ENCODE data around the gene TTLL10. TPM values are rescaled to one million over a fixed set of nuclear protein-coding genes. Genes with fewer than 3 reads are reported as not detected.

Gene TTLL10
- total and polyA plus RNA-seq, 5 donors from 2014 or later: not detected

DNA sequence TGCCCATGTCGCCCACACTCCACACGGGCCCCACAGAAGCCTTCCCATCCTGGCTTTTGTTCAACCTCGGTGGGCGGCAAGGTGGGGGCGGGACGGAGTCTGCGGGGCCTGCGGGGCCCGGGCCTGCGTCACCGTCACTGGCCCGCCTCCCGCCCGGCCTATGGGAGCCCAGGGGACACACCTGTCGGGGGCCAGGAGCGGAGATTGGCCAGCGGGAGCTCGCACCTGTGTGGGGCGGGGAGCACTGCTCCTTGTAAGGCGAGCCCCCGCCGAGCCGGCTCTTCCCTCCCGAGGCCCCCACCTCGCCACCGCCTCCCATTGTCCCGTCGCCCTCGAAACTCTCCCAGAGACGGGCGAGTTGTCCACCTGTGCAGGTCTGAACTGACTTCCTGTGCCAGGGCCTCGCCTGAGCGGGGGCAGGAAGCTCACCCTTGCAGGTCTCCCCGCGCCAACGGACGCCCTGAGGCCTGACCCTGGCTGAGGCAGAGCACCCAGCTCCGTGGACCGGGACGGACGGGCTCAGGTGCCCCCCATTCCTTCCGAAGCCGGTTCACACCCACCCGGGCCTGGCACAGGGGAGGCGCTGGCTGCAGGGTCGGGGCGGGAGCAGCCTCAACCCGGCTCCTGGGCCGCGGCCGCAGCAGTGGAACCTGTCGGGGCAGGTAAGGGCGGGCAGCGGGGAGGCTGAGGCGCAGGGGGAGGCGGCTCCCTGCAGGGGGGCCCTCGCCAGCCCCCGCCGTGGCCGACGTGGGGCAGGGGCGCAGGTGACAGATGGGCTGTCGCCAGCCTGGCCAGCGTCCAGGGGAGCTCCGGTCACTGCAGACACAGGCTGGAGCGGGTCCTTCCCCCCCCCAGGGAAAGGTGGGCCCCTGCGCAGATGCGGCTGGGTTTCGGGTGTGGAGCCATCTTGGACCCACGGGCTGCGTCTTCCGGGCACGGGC is 10.8 kb upstream of the TTLL10 start:
- H3K27ac Mint-ChIP-seq: no peak overlapping the region
- H3K4me3 ChIP-seq (ENCODE audit: low read depth, low read length): no peak overlapping the region
- no peak overlapping the region for H3K4me3 Mint-ChIP-seq
- no peaks in the 10 kb centered on the region for H3K9me3 Mint-ChIP-seq
- H3K27me3 Mint-ChIP-seq: no peaks in the 10 kb centered on the region
- ATAC-seq (ENCODE audit: low read depth in 2 of 2) (no peak), DNase-seq (no peak)
- H3K4me1 Mint-ChIP-seq: no peaks in the 10 kb centered on the region
- H3K27me3 ChIP-seq (ENCODE audit: control insufficient read depth, insufficient read depth, low read length): no peaks in the 10 kb centered on the region
- H3K27ac ChIP-seq (ENCODE audit: insufficient read depth, low read length, poor library complexity, severe bottlenecking): no peak overlapping the region
- H3K36me3 ChIP-seq (ENCODE audit: control insufficient read depth, insufficient read depth, low read length): no peaks in the 10 kb centered on the region
- peaks cover 13% of the 10 kb centered on the region for H3K4me1 ChIP-seq (ENCODE audit: control insufficient read depth, insufficient read depth, low read length, poor library complexity, severe bottlenecking)
- no peaks in the 10 kb centered on the region for H3K36me3 Mint-ChIP-seq
- H3K9me3 ChIP-seq (ENCODE audit: control insufficient read depth in 2 of 2, low read length in 2 of 2): no peaks in the 10 kb centered on the region

DNA sequence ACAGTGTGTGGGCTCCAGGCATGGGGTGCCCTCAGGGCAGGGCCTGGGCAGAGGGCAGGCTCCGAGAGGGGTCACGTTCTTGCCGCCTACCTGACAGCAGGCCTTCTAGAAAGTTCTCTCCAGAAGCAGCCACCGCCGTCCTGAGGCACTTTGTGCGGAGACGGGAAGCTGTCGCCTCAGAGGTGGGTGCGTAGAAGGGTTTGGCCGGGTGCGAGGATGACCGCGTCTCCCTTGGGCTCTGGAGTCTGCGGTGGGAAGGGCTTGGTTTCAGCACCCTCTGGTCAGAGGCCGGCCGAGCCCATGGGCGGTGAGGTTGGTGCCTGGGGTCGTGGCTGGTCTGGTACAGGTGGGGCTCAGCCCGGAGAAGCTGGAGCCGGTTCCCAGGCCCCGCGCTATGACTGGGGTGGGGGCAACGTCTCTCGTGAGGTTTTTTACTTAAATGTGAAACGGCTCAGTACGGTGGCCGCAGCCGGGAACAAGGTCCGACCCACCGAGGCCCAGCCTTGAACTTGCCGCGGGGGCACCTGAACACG is 10.1 kb upstream of the TTLL10 start:
- no peaks in the 10 kb centered on the region for H3K27me3 Mint-ChIP-seq
- Histone ChIP-seq H3K36me3 (ENCODE audit: control insufficient read depth, insufficient read depth, low read length) (no peaks in the 10 kb centered on the region), H3K27me3 (ENCODE audit: control insufficient read depth, insufficient read depth, low read length) (no peaks in the 10 kb centered on the region), H3K9me3 (ENCODE audit: control insufficient read depth in 2 of 2, low read length in 2 of 2) (no peaks in the 10 kb centered on the region), H3K27ac (ENCODE audit: insufficient read depth, low read length, poor library complexity, severe bottlenecking) (no peak overlapping the region), H3K4me3 (ENCODE audit: low read depth, low read length) (no peak overlapping the region), H3K4me1 (ENCODE audit: control insufficient read depth, insufficient read depth, low read length, poor library complexity, severe bottlenecking) (peaks cover 6% of the 10 kb centered on the region)
- H3K27ac Mint-ChIP-seq: no peak overlapping the region
- DNase-seq (no peak), ATAC-seq (ENCODE audit: low read depth in 2 of 2) (no peak)
- no peak overlapping the region for H3K4me3 Mint-ChIP-seq
- no peaks in the 10 kb centered on the region for H3K4me1 Mint-ChIP-seq
- no peaks in the 10 kb centered on the region for H3K9me3 Mint-ChIP-seq
- no peaks in the 10 kb centered on the region for H3K36me3 Mint-ChIP-seq

DNA sequence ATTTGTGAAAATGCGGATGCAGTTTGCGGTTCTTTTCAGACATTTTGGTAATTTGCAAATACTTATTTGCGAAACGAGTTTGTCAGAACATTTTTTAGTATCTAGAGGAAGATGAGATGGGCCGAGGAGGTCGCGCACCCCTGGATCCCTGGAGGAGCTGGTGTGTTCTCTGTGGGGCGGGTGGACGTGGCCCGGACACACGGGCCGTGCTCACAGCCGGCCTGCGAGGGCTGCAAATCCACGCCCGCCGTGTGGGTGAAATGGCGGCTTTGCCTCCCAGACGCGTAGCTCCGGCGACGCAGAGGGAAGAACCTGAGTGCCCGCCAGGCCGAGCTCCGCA is 9.3 kb upstream of the TTLL10 start:
- Mint-ChIP-seq H3K4me3 (no peak overlapping the region), H3K9me3 (no peaks in the 10 kb centered on the region), H3K36me3 (no peaks in the 10 kb centered on the region), H3K27me3 (no peaks in the 10 kb centered on the region), H3K4me1 (no peaks in the 10 kb centered on the region), H3K27ac (no peak overlapping the region)
- Histone ChIP-seq H3K27ac (ENCODE audit: insufficient read depth, low read length, poor library complexity, severe bottlenecking) (no peak overlapping the region), H3K9me3 (ENCODE audit: control insufficient read depth in 2 of 2, low read length in 2 of 2) (no peaks in the 10 kb centered on the region), H3K27me3 (ENCODE audit: control insufficient read depth, insufficient read depth, low read length) (no peaks in the 10 kb centered on the region), H3K4me1 (ENCODE audit: control insufficient read depth, insufficient read depth, low read length, poor library complexity, severe bottlenecking) (peaks cover 3% of the 10 kb centered on the region), H3K4me3 (ENCODE audit: low read depth, low read length) (no peak overlapping the region), H3K36me3 (ENCODE audit: control insufficient read depth, insufficient read depth, low read length) (no peaks in the 10 kb centered on the region)
- DNase-seq (no peak), ATAC-seq (ENCODE audit: low read depth in 2 of 2) (no peak)

DNA sequence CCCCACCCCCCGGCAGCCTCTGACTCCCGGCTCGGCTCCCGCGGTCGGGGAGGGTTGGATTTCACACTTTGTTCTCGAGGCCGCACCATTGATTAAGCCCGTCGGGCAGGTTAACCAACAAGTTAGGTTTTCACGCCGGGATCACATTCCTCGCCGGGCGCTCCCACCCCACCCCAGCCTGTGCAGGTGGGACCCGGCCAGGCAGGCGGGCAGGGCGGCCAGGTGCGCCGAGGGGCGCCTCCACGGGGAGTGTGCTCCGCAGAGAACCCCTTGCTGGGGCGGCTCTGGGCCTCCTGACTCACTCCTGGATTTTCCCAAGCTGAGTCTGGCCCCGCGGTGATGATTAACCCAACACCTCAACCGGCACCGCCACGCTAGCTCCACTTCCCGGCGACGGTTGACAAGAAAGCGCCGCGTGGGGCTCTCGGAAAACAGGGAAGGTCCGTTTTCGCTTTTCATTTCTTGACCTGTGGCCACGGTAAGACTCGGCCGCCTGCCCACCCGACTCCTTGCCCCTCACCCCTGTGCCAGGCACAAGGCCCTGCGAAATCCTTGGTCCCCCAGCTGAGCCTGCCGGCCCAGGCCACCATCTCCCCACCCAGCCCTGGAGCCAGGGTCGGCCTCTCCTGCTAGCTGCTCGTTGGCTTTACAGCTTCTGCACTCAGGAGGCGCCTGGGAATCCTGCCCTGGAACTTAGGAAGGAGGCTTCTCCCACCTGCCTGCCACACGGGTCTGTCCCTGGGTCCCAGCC is 8.8 kb upstream of the TTLL10 start:
- Histone ChIP-seq H3K27ac (ENCODE audit: insufficient read depth, low read length, poor library complexity, severe bottlenecking) (no peak overlapping the region), H3K9me3 (ENCODE audit: control insufficient read depth in 2 of 2, low read length in 2 of 2) (no peaks in the 10 kb centered on the region), H3K27me3 (ENCODE audit: control insufficient read depth, insufficient read depth, low read length) (no peaks in the 10 kb centered on the region), H3K36me3 (ENCODE audit: control insufficient read depth, insufficient read depth, low read length) (no peaks in the 10 kb centered on the region), H3K4me1 (ENCODE audit: control insufficient read depth, insufficient read depth, low read length, poor library complexity, severe bottlenecking) (peaks cover 3% of the 10 kb centered on the region), H3K4me3 (ENCODE audit: low read depth, low read length) (no peak overlapping the region)
- ATAC-seq (ENCODE audit: low read depth in 2 of 2) (no peak), DNase-seq (no peak)
- H3K27me3 Mint-ChIP-seq: no peaks in the 10 kb centered on the region
- H3K9me3 Mint-ChIP-seq: no peaks in the 10 kb centered on the region
- no peaks in the 10 kb centered on the region for H3K36me3 Mint-ChIP-seq
- no peak overlapping the region for H3K27ac Mint-ChIP-seq
- no peak overlapping the region for H3K4me3 Mint-ChIP-seq
- no peaks in the 10 kb centered on the region for H3K4me1 Mint-ChIP-seq

DNA sequence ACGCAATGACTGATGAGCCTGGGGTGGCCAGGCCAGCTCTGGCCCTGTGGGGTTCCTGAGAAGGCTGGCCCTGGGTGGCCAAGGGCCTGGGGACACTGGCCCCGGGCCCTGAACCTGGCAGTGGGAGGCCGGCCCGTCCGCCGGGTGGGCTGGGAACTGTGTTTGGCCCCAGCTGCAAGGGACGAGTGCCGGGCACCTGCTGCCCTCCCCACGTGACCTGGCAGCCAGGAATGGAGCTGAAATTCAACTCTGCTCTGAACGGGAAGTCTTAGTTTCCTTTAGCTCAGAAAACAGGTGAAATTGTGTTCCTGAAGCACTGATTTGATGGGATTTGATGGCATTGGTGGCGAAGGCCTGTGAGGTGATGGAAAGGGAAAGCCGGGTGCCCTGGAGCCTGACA is 8.2 kb upstream of the TTLL10 start:
- H3K4me3 Mint-ChIP-seq: no peak overlapping the region

DNA sequence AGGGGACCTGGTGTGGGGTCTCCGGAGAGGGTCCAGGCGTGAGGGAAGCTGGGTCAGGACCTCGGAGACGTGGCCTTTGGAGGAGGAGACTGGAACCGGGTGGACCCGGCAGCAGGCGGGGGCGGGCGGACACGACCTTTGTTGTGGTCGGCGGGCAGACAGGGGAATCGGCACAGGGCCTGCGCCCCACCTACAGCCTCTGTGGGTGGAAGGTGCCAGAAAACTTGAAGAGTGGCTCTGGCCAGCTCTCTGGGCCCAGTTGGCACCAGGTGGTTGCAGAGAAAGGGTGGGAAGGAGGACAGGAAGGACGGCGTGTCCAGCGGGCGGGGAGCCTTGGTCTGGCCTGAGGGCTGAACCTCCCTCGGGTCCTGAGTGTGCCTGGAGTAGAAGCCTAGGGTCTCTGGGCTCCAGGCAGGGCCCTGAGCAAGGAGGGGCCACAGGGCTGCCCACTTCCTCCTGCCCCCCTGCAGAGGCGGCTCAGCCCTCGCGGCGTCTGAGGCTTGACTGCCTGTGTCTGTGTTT is 7.7 kb upstream of the TTLL10 start:
- ATAC-seq (ENCODE audit: low read depth in 2 of 2) (no peak), DNase-seq (no peak)
- Histone ChIP-seq H3K9me3 (ENCODE audit: control insufficient read depth in 2 of 2, low read length in 2 of 2) (no peaks in the 10 kb centered on the region), H3K27ac (ENCODE audit: insufficient read depth, low read length, poor library complexity, severe bottlenecking) (no peak overlapping the region), H3K27me3 (ENCODE audit: control insufficient read depth, insufficient read depth, low read length) (no peaks in the 10 kb centered on the region), H3K4me3 (ENCODE audit: low read depth, low read length) (no peak overlapping the region), H3K4me1 (ENCODE audit: control insufficient read depth, insufficient read depth, low read length, poor library complexity, severe bottlenecking) (peaks cover 10% of the 10 kb centered on the region), H3K36me3 (ENCODE audit: control insufficient read depth, insufficient read depth, low read length) (no peaks in the 10 kb centered on the region)
- Mint-ChIP-seq H3K4me3 (no peak overlapping the region), H3K36me3 (no peaks in the 10 kb centered on the region), H3K4me1 (peaks cover 0 to 3% (median 1%) of the 10 kb centered on the region in 4 donors), H3K9me3 (no peaks in the 10 kb centered on the region), H3K27me3 (no peaks in the 10 kb centered on the region), H3K27ac (no peak overlapping the region)

More for the DNA sequence above, 8.2 kb upstream of the TTLL10 start:
- Histone ChIP-seq H3K4me1 (ENCODE audit: control insufficient read depth, insufficient read depth, low read length, poor library complexity, severe bottlenecking) (peaks cover 9% of the 10 kb centered on the region), H3K27me3 (ENCODE audit: control insufficient read depth, insufficient read depth, low read length) (no peaks in the 10 kb centered on the region), H3K9me3 (ENCODE audit: control insufficient read depth in 2 of 2, low read length in 2 of 2) (no peaks in the 10 kb centered on the region), H3K36me3 (ENCODE audit: control insufficient read depth, insufficient read depth, low read length) (no peaks in the 10 kb centered on the region), H3K4me3 (ENCODE audit: low read depth, low read length) (no peak overlapping the region), H3K27ac (ENCODE audit: insufficient read depth, low read length, poor library complexity, severe bottlenecking) (no peak overlapping the region)
- DNase-seq (no peak), ATAC-seq (ENCODE audit: low read depth in 2 of 2) (no peak)
- Mint-ChIP-seq H3K27ac (no peak overlapping the region), H3K27me3 (no peaks in the 10 kb centered on the region), H3K4me1 (peaks cover 0 to 3% (median 1%) of the 10 kb centered on the region in 4 donors), H3K9me3 (no peaks in the 10 kb centered on the region), H3K36me3 (no peaks in the 10 kb centered on the region)

DNA sequence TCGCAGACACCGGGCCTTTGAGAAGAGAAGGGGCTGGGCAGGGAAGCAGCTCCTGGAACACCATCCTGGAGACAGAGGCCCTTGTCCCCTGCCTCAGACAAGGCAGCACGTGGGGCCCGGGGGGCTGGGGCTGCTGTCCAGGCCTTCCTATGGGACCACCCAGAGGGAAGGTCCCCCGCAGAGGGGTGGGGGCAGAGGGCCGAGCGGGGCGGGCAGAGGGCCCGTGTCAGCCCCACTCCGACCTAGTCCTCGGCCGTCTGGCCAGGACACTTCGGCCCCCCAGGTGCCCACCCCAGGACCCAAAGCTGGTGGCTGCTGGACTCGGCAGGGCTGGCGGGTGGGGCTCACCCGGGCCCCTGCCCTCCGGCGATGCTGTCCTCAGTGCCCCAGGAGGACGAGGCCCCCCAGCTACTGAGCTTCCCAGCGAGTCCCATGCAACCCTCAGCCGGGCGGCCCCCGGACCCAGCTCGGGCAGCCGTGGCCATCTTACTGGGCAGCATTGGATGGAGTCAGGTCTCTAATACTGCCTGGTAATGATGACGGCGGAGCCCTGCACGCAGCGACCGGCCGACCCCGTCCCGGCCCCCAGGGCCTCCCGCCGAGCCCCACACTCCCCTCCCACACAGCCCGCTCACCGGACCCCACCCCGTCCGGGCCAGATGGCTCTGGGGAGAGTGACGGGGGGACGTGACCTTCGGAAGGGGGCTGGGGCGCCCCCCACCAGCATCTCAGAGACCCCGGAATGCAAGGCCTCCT is 6.9 kb upstream of the TTLL10 start:
- no peak for ATAC-seq (ENCODE audit: low read depth in 2 of 2)

More for the DNA sequence above, 6.9 kb upstream of the TTLL10 start:
- Histone ChIP-seq H3K27ac (ENCODE audit: insufficient read depth, low read length, poor library complexity, severe bottlenecking) (no peak overlapping the region), H3K9me3 (ENCODE audit: control insufficient read depth in 2 of 2, low read length in 2 of 2) (no peaks in the 10 kb centered on the region), H3K36me3 (ENCODE audit: control insufficient read depth, insufficient read depth, low read length) (no peaks in the 10 kb centered on the region), H3K4me1 (ENCODE audit: control insufficient read depth, insufficient read depth, low read length, poor library complexity, severe bottlenecking) (peaks cover 17% of the 10 kb centered on the region), H3K4me3 (ENCODE audit: low read depth, low read length) (no peak overlapping the region), H3K27me3 (ENCODE audit: control insufficient read depth, insufficient read depth, low read length) (no peaks in the 10 kb centered on the region)
- H3K27ac Mint-ChIP-seq: no peak overlapping the region
- peaks cover 0 to 3% (median 1%) of the 10 kb centered on the region in 4 donors for H3K4me1 Mint-ChIP-seq
- no peak overlapping the region for H3K4me3 Mint-ChIP-seq
- no peaks in the 10 kb centered on the region for H3K27me3 Mint-ChIP-seq
- H3K9me3 Mint-ChIP-seq: no peaks in the 10 kb centered on the region
- DNase-seq: no peak
- no peaks in the 10 kb centered on the region for H3K36me3 Mint-ChIP-seq
